ENCODE measurements around the gene ANGPTL2.

DNA sequence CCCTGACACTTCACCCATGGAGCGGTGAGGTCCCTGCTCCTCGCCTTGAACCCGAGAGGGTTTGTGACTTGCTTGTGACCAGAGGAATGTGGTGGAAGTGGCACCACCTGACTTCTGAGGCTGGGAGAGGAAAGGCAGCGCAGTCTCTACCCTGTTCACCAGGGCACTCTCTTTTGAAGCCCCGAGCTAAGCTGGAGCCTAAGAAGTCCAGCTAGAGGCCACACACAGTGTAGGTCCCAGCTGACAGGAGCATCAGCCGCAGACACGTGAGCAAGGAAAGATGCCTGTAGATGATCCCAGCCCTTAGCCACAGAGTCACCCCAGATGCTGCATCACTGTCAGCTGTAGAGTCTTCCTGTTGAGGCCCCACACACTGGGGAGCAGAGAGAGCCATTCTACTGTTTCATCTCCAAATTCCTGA lies 1.7 kb upstream of the ANGPTL2 start:
- TF ChIP-seq, protein P1, sequence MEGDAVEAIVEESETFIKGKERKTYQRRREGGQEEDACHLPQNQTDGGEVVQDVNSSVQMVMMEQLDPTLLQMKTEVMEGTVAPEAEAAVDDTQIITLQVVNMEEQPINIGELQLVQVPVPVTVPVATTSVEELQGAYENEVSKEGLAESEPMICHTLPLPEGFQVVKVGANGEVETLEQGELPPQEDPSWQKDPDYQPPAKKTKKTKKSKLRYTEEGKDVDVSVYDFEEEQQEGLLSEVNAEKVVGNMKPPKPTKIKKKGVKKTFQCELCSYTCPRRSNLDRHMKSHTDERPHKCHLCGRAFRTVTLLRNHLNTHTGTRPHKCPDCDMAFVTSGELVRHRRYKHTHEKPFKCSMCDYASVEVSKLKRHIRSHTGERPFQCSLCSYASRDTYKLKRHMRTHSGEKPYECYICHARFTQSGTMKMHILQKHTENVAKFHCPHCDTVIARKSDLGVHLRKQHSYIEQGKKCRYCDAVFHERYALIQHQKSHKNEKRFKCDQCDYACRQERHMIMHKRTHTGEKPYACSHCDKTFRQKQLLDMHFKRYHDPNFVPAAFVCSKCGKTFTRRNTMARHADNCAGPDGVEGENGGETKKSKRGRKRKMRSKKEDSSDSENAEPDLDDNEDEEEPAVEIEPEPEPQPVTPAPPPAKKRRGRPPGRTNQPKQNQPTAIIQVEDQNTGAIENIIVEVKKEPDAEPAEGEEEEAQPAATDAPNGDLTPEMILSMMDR (IDR thresholded peaks at IDR 0.05), result no peak
- no peak for TF ChIP-seq POLR2AphosphoS5 (IDR thresholded peaks at IDR 0.05)
- TF ChIP-seq POLR2A (IDR thresholded peaks at IDR 0.05; ENCODE audit: low read depth), result no peak
- TF ChIP-seq EP300 (IDR thresholded peaks at IDR 0.05), result no peak

Measured in esophagus muscularis mucosa (tissue), 4 donors.